GM23338 (cell line): Measurements from ENCODE around the gene CCDC73. TPM values are rescaled to one million over a fixed set of nuclear protein-coding genes. Genes with fewer than 3 reads are reported as not detected.

Experiments used
- ATAC-seq: fragments of 200-7000 bp; cut with Tn5 transposase; 3 replicates; pipeline ENCODE4 v1.9.1; 2020
- DNase-seq: peaks from one replicate; pipeline ENCODE4 v3.0.0-alpha.2; 2015; ENCODE audit warnings: low spot score
- H2AFZ ChIP-seq: fragments of 200-600 bp; sonication (generic); 2 replicates; pipeline ENCODE4 v1.8.0; 2016; ENCODE audit warnings: antibody characterized with exemption, mild to moderate bottlenecking, moderate library complexity
- H3F3A ChIP-seq: fragments of 200-600 bp; sonication (generic); replicated peaks from 2 replicates; pipeline ENCODE4 v1.8.0; 2017; ENCODE audit warnings: antibody characterized with exemption, mixed run types, low read depth
- H3K27ac ChIP-seq: fragments of 200-600 bp; sonication (generic); 2 replicates; pipeline ENCODE4 v1.6.1; 2016; ENCODE audit warnings: low read depth
- H3K27me3 ChIP-seq: fragments of 200-600 bp; sonication (generic); 2 replicates; pipeline ENCODE4 v1.8.0; 2016; ENCODE audit warnings: mild to moderate bottlenecking, mixed run types, moderate library complexity; ENCODE audit not compliant: insufficient read depth
- H3K36me3 ChIP-seq: fragments of 200-600 bp; sonication (generic); 2 replicates; pipeline ENCODE4 v1.8.0; 2016; ENCODE audit warnings: mild to moderate bottlenecking; ENCODE audit not compliant: insufficient read depth
- H3K4me1 ChIP-seq: fragments of 200-600 bp; sonication (generic); 2 replicates; pipeline ENCODE4 v1.8.0; 2016; ENCODE audit warnings: mild to moderate bottlenecking, moderate library complexity; ENCODE audit not compliant: insufficient read depth
- H3K4me2 ChIP-seq: fragments of 200-600 bp; sonication (generic); 2 replicates; pipeline ENCODE4 v1.7.1; 2017; ENCODE audit warnings: mixed run types
- H3K4me3 ChIP-seq: fragments of 200-600 bp; sonication (generic); 2 replicates; pipeline ENCODE4 v1.6.1; 2016; ENCODE audit warnings: mixed run types
- H3K79me2 ChIP-seq: fragments of 200-600 bp; sonication (generic); replicated peaks from 2 replicates; pipeline ENCODE4 v1.8.0; 2017; ENCODE audit warnings: mild to moderate bottlenecking; ENCODE audit not compliant: insufficient read depth
- H3K9me2 ChIP-seq: fragments of 200-600 bp; sonication (generic); 2 replicates; pipeline ENCODE4 v1.8.0; 2017; ENCODE audit not compliant: insufficient read depth
- H4K20me1 ChIP-seq: fragments of 200-600 bp; sonication (generic); replicated peaks from 2 replicates; pipeline ENCODE4 v1.8.0; 2017; ENCODE audit warnings: mild to moderate bottlenecking; ENCODE audit not compliant: insufficient read depth
- H3K27ac Mint-ChIP-seq: 2 replicates; pipeline ENCODE4 v1.8.0; 2020; ENCODE audit warnings: inconsistent platforms, mild to moderate bottlenecking, moderate library complexity, mixed read lengths
- H3K27me3 Mint-ChIP-seq: 3 replicates; pipeline ENCODE4 v1.8.0; 2022; ENCODE audit warnings: low read depth, mild to moderate bottlenecking, moderate library complexity, mixed read lengths, inconsistent platforms; ENCODE audit not compliant: insufficient read depth, poor library complexity
- H3K36me3 Mint-ChIP-seq: 3 replicates; pipeline ENCODE4 v1.8.0; 2021; ENCODE audit warnings: low read depth, mild to moderate bottlenecking, inconsistent platforms, moderate library complexity, mixed read lengths
- H3K4me1 Mint-ChIP-seq: 3 replicates; pipeline ENCODE4 v1.8.0; 2020; ENCODE audit warnings: mild to moderate bottlenecking, inconsistent platforms, mixed read lengths
- H3K4me3 Mint-ChIP-seq: 3 replicates; pipeline ENCODE4 v1.8.0; 2021; ENCODE audit warnings: moderate library complexity, mild to moderate bottlenecking, inconsistent platforms, mixed read lengths
- H3K9me3 Mint-ChIP-seq: 3 replicates; pipeline ENCODE4 v1.8.0; 2020; ENCODE audit warnings: moderate library complexity, mild to moderate bottlenecking, inconsistent platforms, mixed read lengths
- CREB1 ChIP-seq: fragments of 250-450 bp; sonication (Bioruptor Pico); IDR thresholded peaks from 2 replicates; pipeline ENCODE4 v1.5.0; 2020; ENCODE audit warnings: low read depth, mild to moderate bottlenecking, moderate library complexity
- ETS1 ChIP-seq: IDR thresholded peaks from 2 replicates; pipeline ENCODE4 v1.6.1; 2016; ENCODE audit warnings: antibody characterized with exemption
- EZH2 ChIP-seq: fragments of 200-600 bp; sonication (generic); IDR thresholded peaks from one replicate; pipeline ENCODE4 v1.8.0; 2017; ENCODE audit warnings: antibody characterized with exemption, mild to moderate bottlenecking, low read depth; ENCODE audit not compliant: unreplicated experiment
- EZH2phosphoT487 ChIP-seq: fragments of 200-600 bp; sonication (generic); IDR thresholded peaks from one replicate; pipeline ENCODE4 v1.8.1; 2018; ENCODE audit warnings: antibody characterized with exemption; ENCODE audit not compliant: unreplicated experiment
- JUNB ChIP-seq: IDR thresholded peaks from one replicate; pipeline ENCODE4 v1.6.1; 2016; ENCODE audit warnings: antibody characterized with exemption; ENCODE audit not compliant: unreplicated experiment
- NANOG ChIP-seq: IDR thresholded peaks from 2 replicates; pipeline ENCODE4 v1.6.1; 2016; ENCODE audit warnings: antibody characterized with exemption, borderline replicate concordance
- POLR2AphosphoS5 ChIP-seq: IDR thresholded peaks from 2 replicates; pipeline ENCODE4 v1.6.1; 2016; ENCODE audit warnings: antibody characterized with exemption, low read depth
- STAT1 ChIP-seq: IDR thresholded peaks from one replicate; pipeline ENCODE4 v1.6.1; 2016; ENCODE audit warnings: antibody characterized with exemption; ENCODE audit not compliant: unreplicated experiment
- ZNF114 ChIP-seq: fragments of 250-450 bp; sonication (Bioruptor Pico); IDR thresholded peaks from 2 replicates; pipeline ENCODE4 v1.5.0; 2020; ENCODE audit warnings: mild to moderate bottlenecking, moderate library complexity
- ZNF331 ChIP-seq: fragments of 250-450 bp; sonication (Bioruptor Pico); IDR thresholded peaks from 2 replicates; pipeline ENCODE4 v1.5.0; 2020; ENCODE audit warnings: low read depth, mild to moderate bottlenecking, moderate library complexity
- polyA plus RNA-seq: library from polyadenylated mRNA; unstranded; fragments of >200 nt; fragmentation: Nextera tagmentation; extraction: Ambion mirVana; gene quantifications from 2 replicates; pipeline ENCODE4 v1.2.1, GENCODE V29; 2016
- total RNA-seq: library from RNA; depleted of rRNA; stranded (reverse); fragments of >200 nt; shearing (Covaris generic); gene quantifications from 2 replicates; pipeline ENCODE4 v1.2.3, GENCODE V29; 2014
- TF ChIP-seq, protein P1 (sequence below), 2 experiments: fragments of 200-600 bp in 1 of 2; sonication (generic) in 1 of 2; conservative IDR thresholded peaks; 2 replicates each; pipeline versions ENCODE4 v1.5.1 to v1.6.1; 2016 to 2017; ENCODE audit warnings: antibody characterized with exemption in 2 of 2, low read depth in 2 of 2, mild to moderate bottlenecking in 2 of 2, moderate library complexity in 1 of 2
- TF ChIP-seq, protein P2 (sequence below): IDR thresholded peaks from one replicate; pipeline ENCODE4 v1.6.1; 2018; ENCODE audit warnings: antibody characterized with exemption; ENCODE audit not compliant: unreplicated experiment
- TF ChIP-seq, protein P3 (sequence below): fragments of 250-450 bp; sonication (Bioruptor Pico); IDR thresholded peaks from 2 replicates; pipeline ENCODE4 v1.5.0; 2020; ENCODE audit warnings: mild to moderate bottlenecking, moderate library complexity

The CCDC73 gene
- total and polyA plus RNA-seq, 2 experiments from 2014 or later = 0.06 TPM; not detected in 1

- H3K4me1 Mint-ChIP-seq = no peaks in the 10 kb centered on the region
- H3K9me2 ChIP-seq = no peaks in the 10 kb centered on the region
- H2AFZ ChIP-seq = no peak overlapping the region
- no peaks in the 10 kb centered on the region for H3K27me3 ChIP-seq
- no peaks in the 10 kb centered on the region for H3K27me3 Mint-ChIP-seq
- no peak overlapping the region for H3K4me3 Mint-ChIP-seq
- H3K4me1 ChIP-seq = no peaks in the 10 kb centered on the region
- no peak overlapping the region for H3K27ac Mint-ChIP-seq
- no peak overlapping the region for H3K4me2 ChIP-seq
- H3K79me2 ChIP-seq = no peaks in the 10 kb centered on the region
- DNase-seq (no peak), ATAC-seq (no peak)
- H3K36me3 ChIP-seq = no peaks in the 10 kb centered on the region
- H3K27ac ChIP-seq = no peak overlapping the region
- H3K4me3 ChIP-seq = no peak overlapping the region
- no peaks in the 10 kb centered on the region for H3F3A ChIP-seq
- H4K20me1 ChIP-seq = no peaks in the 10 kb centered on the region
- H3K36me3 Mint-ChIP-seq = peaks cover 3% of the 10 kb centered on the region; the same call in 1 of the 3 replicates
- peaks cover 23% of the 10 kb centered on the region for H3K9me3 Mint-ChIP-seq
- no peak for TF ChIP-seq ZNF331 (CRISPR knock-in tag)
- no peak for TF ChIP-seq EZH2phosphoT487
- TF ChIP-seq STAT1 = no peak
- TF ChIP-seq CREB1 (CRISPR knock-in tag) = no peak
- TF ChIP-seq EZH2 = no peak
- no peak for TF ChIP-seq ZNF114 (CRISPR knock-in tag)
- TF ChIP-seq, protein P1, sequence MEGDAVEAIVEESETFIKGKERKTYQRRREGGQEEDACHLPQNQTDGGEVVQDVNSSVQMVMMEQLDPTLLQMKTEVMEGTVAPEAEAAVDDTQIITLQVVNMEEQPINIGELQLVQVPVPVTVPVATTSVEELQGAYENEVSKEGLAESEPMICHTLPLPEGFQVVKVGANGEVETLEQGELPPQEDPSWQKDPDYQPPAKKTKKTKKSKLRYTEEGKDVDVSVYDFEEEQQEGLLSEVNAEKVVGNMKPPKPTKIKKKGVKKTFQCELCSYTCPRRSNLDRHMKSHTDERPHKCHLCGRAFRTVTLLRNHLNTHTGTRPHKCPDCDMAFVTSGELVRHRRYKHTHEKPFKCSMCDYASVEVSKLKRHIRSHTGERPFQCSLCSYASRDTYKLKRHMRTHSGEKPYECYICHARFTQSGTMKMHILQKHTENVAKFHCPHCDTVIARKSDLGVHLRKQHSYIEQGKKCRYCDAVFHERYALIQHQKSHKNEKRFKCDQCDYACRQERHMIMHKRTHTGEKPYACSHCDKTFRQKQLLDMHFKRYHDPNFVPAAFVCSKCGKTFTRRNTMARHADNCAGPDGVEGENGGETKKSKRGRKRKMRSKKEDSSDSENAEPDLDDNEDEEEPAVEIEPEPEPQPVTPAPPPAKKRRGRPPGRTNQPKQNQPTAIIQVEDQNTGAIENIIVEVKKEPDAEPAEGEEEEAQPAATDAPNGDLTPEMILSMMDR (conservative IDR thresholded peaks at IDR 0.05; ENCODE audit: low read depth in 2 of 2) = no peak
- TF ChIP-seq ETS1 = no peak
- no peak for TF ChIP-seq JUNB
- TF ChIP-seq POLR2AphosphoS5 = no peak
- no peak for TF ChIP-seq NANOG
- TF ChIP-seq, protein P2, sequence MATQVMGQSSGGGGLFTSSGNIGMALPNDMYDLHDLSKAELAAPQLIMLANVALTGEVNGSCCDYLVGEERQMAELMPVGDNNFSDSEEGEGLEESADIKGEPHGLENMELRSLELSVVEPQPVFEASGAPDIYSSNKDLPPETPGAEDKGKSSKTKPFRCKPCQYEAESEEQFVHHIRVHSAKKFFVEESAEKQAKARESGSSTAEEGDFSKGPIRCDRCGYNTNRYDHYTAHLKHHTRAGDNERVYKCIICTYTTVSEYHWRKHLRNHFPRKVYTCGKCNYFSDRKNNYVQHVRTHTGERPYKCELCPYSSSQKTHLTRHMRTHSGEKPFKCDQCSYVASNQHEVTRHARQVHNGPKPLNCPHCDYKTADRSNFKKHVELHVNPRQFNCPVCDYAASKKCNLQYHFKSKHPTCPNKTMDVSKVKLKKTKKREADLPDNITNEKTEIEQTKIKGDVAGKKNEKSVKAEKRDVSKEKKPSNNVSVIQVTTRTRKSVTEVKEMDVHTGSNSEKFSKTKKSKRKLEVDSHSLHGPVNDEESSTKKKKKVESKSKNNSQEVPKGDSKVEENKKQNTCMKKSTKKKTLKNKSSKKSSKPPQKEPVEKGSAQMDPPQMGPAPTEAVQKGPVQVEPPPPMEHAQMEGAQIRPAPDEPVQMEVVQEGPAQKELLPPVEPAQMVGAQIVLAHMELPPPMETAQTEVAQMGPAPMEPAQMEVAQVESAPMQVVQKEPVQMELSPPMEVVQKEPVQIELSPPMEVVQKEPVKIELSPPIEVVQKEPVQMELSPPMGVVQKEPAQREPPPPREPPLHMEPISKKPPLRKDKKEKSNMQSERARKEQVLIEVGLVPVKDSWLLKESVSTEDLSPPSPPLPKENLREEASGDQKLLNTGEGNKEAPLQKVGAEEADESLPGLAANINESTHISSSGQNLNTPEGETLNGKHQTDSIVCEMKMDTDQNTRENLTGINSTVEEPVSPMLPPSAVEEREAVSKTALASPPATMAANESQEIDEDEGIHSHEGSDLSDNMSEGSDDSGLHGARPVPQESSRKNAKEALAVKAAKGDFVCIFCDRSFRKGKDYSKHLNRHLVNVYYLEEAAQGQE = no peak
- TF ChIP-seq, protein P3, sequence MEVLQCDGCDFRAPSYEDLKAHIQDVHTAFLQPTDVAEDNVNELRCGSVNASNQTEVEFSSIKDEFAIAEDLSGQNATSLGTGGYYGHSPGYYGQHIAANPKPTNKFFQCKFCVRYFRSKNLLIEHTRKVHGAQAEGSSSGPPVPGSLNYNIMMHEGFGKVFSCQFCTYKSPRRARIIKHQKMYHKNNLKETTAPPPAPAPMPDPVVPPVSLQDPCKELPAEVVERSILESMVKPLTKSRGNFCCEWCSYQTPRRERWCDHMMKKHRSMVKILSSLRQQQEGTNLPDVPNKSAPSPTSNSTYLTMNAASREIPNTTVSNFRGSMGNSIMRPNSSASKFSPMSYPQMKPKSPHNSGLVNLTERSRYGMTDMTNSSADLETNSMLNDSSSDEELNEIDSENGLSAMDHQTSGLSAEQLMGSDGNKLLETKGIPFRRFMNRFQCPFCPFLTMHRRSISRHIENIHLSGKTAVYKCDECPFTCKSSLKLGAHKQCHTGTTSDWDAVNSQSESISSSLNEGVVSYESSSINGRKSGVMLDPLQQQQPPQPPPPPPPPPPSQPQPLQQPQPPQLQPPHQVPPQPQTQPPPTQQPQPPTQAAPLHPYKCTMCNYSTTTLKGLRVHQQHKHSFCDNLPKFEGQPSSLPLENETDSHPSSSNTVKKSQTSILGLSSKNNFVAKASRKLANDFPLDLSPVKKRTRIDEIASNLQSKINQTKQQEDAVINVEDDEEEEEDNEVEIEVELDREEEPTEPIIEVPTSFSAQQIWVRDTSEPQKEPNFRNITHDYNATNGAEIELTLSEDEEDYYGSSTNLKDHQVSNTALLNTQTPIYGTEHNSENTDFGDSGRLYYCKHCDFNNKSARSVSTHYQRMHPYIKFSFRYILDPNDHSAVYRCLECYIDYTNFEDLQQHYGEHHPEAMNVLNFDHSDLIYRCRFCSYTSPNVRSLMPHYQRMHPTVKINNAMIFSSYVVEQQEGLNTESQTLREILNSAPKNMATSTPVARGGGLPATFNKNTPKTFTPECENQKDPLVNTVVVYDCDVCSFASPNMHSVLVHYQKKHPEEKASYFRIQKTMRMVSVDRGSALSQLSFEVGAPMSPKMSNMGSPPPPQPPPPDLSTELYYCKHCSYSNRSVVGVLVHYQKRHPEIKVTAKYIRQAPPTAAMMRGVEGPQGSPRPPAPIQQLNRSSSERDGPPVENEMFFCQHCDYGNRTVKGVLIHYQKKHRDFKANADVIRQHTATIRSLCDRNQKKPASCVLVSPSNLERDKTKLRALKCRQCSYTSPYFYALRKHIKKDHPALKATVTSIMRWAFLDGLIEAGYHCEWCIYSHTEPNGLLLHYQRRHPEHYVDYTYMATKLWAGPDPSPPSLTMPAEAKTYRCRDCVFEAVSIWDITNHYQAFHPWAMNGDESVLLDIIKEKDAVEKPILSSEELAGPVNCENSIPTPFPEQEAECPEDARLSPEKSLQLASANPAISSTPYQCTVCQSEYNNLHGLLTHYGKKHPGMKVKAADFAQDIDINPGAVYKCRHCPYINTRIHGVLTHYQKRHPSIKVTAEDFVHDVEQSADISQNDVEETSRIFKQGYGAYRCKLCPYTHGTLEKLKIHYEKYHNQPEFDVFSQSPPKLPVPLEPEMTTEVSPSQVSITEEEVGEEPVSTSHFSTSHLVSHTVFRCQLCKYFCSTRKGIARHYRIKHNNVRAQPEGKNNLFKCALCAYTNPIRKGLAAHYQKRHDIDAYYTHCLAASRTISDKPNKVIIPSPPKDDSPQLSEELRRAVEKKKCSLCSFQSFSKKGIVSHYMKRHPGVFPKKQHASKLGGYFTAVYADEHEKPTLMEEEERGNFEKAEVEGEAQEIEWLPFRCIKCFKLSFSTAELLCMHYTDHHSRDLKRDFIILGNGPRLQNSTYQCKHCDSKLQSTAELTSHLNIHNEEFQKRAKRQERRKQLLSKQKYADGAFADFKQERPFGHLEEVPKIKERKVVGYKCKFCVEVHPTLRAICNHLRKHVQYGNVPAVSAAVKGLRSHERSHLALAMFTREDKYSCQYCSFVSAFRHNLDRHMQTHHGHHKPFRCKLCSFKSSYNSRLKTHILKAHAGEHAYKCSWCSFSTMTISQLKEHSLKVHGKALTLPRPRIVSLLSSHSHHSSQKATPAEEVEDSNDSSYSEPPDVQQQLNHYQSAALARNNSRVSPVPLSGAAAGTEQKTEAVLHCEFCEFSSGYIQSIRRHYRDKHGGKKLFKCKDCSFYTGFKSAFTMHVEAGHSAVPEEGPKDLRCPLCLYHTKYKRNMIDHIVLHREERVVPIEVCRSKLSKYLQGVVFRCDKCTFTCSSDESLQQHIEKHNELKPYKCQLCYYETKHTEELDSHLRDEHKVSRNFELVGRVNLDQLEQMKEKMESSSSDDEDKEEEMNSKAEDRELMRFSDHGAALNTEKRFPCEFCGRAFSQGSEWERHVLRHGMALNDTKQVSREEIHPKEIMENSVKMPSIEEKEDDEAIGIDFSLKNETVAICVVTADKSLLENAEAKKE (CRISPR knock-in tag) = no peak
These were observed 123.4 kb downstream of the CCDC73 start for GRCh38 chr11:32671051-32671450.
